ENCODE results near the gene SLC22A3.

DNA sequence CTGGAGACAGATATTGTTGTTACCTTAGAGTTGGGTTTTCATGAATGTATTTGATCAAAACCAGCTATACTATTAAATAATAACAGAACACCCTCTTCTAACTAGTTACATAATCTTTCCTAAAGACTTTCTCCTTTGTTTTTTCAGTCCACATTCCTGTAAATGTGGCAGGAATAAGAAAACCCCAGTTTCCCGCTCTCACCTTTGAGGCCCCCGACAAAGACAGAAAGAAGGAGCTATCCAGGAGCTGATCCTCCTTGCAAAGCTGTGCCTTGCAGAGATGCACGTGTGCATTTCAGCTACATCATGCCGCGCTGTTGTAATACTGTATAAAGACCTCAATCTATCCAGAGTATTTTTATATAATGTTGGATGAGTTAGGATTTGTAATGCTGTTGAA is 102.7 kb downstream of the SLC22A3 start:
- TF ChIP-seq ZNF354B (CRISPR knock-in tag; IDR thresholded peaks at IDR 0.05) (no peak), GABPA (IDR thresholded peaks at IDR 0.05; ENCODE audit: low read depth, low read length) (no peak), GABPA (CRISPR knock-in tag; IDR thresholded peaks at IDR 0.05; ENCODE audit: low read depth) (no peak), RBAK (CRISPR knock-in tag; IDR thresholded peaks at IDR 0.05) (no peak), FOSL2 (CRISPR knock-in tag; IDR thresholded peaks at IDR 0.05) (no peak), ZNF274 (CRISPR knock-in tag; IDR thresholded peaks at IDR 0.05) (no peak), ZKSCAN1 (IDR thresholded peaks at IDR 0.05; ENCODE audit: low read length) (no peak)
- TF ChIP-seq, protein P1, sequence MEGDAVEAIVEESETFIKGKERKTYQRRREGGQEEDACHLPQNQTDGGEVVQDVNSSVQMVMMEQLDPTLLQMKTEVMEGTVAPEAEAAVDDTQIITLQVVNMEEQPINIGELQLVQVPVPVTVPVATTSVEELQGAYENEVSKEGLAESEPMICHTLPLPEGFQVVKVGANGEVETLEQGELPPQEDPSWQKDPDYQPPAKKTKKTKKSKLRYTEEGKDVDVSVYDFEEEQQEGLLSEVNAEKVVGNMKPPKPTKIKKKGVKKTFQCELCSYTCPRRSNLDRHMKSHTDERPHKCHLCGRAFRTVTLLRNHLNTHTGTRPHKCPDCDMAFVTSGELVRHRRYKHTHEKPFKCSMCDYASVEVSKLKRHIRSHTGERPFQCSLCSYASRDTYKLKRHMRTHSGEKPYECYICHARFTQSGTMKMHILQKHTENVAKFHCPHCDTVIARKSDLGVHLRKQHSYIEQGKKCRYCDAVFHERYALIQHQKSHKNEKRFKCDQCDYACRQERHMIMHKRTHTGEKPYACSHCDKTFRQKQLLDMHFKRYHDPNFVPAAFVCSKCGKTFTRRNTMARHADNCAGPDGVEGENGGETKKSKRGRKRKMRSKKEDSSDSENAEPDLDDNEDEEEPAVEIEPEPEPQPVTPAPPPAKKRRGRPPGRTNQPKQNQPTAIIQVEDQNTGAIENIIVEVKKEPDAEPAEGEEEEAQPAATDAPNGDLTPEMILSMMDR (CRISPR knock-in tag; IDR thresholded peaks at IDR 0.05): no peak
- TF ChIP-seq, protein P2, sequence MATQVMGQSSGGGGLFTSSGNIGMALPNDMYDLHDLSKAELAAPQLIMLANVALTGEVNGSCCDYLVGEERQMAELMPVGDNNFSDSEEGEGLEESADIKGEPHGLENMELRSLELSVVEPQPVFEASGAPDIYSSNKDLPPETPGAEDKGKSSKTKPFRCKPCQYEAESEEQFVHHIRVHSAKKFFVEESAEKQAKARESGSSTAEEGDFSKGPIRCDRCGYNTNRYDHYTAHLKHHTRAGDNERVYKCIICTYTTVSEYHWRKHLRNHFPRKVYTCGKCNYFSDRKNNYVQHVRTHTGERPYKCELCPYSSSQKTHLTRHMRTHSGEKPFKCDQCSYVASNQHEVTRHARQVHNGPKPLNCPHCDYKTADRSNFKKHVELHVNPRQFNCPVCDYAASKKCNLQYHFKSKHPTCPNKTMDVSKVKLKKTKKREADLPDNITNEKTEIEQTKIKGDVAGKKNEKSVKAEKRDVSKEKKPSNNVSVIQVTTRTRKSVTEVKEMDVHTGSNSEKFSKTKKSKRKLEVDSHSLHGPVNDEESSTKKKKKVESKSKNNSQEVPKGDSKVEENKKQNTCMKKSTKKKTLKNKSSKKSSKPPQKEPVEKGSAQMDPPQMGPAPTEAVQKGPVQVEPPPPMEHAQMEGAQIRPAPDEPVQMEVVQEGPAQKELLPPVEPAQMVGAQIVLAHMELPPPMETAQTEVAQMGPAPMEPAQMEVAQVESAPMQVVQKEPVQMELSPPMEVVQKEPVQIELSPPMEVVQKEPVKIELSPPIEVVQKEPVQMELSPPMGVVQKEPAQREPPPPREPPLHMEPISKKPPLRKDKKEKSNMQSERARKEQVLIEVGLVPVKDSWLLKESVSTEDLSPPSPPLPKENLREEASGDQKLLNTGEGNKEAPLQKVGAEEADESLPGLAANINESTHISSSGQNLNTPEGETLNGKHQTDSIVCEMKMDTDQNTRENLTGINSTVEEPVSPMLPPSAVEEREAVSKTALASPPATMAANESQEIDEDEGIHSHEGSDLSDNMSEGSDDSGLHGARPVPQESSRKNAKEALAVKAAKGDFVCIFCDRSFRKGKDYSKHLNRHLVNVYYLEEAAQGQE (IDR thresholded peaks at IDR 0.05; ENCODE audit: borderline replicate concordance in 1 of 2, low read depth in 1 of 2, low read length in 2 of 2): no peak

All from HepG2 (cell line).